Anterior cingulate cortex (tissue), 58 donors: Measurements from ENCODE around the gene THAP9.
"Not testable (repeated sequence)": the region's sequence is repeated elsewhere in the genome, so short reads cannot be mapped to it uniquely, and the experiment has no call there.

ENCODE experiments used
- DNase-seq, 58 donors: peaks; one replicate each; lab custom pipeline; 2025; lab: John Stamatoyannopoulos, UW

Gene THAP9, protein sequence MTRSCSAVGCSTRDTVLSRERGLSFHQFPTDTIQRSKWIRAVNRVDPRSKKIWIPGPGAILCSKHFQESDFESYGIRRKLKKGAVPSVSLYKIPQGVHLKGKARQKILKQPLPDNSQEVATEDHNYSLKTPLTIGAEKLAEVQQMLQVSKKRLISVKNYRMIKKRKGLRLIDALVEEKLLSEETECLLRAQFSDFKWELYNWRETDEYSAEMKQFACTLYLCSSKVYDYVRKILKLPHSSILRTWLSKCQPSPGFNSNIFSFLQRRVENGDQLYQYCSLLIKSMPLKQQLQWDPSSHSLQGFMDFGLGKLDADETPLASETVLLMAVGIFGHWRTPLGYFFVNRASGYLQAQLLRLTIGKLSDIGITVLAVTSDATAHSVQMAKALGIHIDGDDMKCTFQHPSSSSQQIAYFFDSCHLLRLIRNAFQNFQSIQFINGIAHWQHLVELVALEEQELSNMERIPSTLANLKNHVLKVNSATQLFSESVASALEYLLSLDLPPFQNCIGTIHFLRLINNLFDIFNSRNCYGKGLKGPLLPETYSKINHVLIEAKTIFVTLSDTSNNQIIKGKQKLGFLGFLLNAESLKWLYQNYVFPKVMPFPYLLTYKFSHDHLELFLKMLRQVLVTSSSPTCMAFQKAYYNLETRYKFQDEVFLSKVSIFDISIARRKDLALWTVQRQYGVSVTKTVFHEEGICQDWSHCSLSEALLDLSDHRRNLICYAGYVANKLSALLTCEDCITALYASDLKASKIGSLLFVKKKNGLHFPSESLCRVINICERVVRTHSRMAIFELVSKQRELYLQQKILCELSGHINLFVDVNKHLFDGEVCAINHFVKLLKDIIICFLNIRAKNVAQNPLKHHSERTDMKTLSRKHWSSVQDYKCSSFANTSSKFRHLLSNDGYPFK

DNA sequence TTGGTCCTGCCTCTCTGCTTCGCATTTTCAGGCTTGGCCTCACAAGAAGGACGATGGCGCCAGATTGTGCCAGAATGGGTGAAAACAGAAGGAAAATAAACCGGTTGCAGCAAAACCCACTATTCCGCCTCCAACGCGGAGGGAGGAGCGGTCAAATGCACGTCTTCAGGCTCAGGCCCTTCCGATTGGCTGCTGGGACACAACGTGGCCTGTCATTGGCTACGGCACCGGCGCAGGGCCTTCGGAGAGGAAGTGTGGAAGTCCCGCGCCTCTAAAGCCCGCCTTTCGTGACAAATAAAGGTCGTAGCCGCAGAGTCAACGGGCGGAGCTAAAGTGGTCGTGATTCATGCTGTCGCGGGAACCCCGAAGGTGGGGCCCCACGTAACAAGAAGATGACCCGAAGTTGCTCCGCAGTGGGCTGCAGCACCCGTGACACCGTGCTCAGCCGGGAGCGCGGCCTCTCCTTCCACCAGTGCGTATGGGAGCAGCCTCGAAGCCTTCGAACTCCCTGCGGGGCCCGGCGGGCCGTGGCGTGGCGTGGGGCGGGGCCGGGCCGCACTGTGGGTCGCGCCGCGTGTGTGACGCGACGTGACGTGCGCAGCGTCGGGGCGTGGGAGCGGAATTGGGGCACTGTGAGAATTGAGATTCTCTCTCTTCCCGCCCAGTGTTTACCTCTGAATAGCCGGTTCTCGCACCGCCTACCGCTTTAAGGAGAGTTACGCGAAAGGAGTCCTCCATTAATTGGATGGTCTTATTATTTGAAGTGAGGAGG is at the start of gene THAP9:
Gene THAP9 (plus strand): TSS at position 325 of the 772 bp plus-strand sequence. CDS start 68 bp downstream, at position 393.
- peak; percentile 92 to 100 (median 98) for DNase-seq

DNA sequence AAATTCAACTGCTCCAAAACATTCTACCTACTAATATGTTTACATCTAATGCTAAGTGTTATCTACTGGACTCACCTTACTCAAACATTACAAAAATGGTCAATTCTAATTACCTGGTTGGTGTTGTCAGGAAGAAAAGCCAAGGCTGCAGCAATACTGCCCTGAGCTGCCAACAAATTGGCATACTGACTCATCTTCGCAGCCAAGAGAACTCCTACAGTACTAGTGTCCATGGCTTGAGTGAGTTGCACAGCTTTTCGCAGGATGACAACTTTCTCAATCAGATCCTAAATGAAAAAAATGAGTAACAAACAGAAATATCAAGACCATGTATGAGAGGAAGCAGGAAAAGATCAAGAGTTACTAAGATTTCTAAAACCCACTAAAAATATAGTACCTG is 49.2 kb upstream of the THAP9 start:
- DNase-seq: no peak

DNA sequence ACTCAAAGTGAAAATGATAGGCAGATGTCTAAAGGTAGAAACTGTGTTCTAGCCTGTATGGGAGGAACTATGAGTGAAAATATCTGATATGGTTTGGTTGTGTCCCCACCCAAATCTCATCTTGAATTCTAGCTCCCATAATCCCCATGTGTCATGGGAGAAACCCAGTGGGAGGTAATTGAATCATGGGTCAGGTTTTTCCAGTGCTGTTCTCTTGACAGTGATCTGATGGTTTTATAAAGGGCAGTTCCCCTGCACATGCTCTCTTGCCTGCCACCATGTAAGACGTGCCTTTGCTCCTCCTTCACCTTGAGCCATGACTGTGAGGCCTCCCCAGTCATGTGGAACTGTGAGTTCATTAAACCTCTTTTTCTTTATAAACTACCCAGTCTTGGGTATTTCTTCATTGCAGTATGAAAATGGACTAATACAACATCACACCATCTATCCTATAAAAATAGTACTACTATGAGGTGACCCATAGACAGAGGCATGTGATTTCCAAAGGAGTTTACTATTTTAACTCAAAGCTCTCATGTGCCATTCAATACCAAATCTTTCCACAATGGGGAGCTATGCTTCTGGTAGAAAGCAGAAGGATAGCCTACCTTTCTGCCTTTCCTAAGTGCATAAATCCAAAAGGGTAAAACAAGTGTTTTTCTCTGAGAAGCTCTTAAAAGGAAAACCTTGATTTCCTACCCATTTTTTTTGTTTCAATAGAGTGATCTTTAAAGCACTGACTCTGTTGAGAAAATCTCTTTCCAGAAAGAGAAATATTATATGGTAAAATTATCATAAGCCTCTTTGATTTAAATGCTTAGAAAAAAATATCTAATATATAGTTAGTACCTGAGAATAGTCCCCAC is 48.4 kb upstream of the THAP9 start:
- no peak for DNase-seq

DNA sequence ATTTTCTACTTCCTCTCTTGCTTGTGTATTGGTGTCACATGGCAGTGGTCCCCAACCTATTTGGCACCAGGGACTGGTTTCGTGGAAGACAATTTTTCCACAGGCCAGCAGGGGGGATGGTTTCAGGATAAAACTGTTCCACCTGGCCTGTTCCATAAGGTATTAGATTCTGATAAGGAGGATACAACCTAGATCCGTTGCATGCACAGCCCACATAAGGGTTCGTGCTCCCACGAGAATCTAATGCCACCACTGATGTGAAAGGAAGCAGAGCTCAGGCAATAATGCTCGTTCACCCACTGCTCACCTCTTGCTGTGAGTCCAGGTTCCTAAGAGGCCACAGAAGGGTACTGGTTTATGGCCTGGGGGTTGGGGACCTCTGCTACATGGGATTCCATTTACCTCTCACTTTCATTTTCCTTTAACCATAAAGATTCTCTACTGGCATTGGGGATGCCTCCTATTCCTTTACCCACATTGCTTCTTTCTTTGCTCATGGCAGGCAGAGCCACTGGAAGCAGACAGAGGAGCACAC is 47.7 kb upstream of the THAP9 start:
- no peak for DNase-seq

GRCh38 chr4:82860487-82860886 is 40.0 kb upstream of the THAP9 start:
- not testable (repeated sequence) for DNase-seq

- DNase-seq: no peak
Observed at GRCh38 chr4:82861529-82861928, 39.0 kb upstream of the THAP9 start.

GRCh38 chr4:82864336-82864979 is 36.1 kb upstream of the THAP9 start:
- DNase-seq: no peak

DNA sequence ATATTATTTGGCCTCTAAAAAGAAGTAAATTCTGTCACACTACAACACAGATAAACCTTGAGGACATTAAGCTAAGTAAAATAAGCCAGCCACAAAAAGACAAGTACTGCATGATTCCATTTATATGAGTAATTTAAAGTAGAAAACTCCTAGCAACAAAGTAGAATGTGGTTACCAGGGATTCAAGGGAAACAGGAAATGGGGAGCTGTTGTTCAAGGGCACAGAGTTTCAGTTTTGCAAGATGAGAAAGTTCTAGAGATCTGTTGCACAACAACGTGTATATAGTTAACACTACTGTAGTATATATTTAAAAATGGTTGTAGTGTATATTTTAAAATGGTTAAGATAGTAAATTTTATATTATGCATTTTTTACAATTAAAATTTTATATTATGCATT is 34.9 kb upstream of the THAP9 start:
- no peak for DNase-seq

DNA sequence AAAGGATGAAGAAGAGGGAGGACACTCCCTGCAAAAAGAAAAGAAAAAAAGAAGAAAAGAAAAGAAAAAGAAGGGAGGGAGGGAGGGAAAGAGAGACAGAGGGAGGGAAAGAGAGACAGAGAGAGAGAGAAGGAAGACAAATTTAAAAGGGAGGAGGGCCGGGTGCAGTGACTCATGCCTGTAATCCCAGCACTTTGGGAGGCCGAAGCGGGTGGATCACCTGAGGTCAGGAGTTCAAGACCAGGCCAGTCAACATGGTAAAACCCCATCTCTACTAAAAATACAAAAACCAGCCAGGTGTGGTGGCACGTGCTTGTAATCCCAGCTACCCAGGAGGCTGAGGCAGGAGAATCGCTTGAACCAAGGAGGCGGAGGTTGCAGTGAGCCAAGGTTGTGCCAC is 34.5 kb upstream of the THAP9 start:
- DNase-seq: not testable (repeated sequence)

DNA sequence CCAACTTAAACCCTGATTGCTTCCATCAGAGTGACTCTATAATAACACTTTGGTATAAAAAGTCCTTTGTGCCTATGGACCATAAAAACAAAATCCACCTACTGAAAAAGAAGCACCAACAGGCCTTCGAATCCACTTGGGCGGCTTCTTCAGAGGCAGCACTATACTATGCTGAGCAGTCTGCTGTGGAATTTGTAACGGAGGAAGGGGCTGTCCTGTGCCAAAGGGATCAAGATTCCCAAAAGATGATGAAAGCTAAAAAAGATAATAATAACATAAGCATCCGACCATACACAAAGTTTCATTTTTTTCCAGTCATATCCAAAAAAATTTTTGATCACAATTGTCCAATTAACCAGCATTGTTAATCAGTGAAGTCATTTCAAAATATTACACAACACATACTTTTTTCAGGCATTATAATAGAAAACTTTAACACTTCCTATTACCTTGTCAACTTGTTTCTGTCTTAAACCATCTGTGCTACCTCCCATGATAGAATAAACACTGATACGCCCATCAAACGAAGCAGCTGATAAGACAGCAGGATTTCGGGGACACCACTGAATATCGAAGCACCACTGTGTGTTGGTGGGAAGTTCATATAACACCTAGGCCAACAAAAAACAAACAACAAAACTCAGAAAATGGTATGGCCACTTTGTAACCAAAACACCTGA is 33.7 kb upstream of the THAP9 start:
- DNase-seq: no peak

DNA sequence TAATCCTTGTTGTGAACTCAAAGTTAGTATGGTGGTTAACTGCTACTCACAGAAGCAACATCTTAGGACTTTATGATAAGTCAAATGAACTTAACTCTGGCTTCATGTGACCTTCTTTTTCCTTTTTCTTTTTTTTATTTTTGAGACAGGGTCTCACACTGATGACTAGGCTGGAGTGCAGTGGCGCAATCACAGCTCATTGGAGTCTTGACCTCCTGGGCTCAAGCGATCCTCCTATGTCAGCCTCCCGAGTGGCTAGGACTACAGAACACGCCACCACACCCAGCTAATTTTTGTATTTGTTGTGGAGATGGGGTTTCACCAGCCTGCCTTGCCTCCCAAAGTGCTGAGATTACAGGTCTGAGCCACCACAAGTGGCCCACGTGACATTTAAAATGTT is 32.0 kb upstream of the THAP9 start:
- DNase-seq: no peak

- no peak for DNase-seq
Observed at GRCh38 chr4:82885410-82885809, 15.1 kb upstream of the THAP9 start.

- DNase-seq: no peak
Observed at GRCh38 chr4:82886147-82886942, 14.2 kb upstream of the THAP9 start.

- no peak for DNase-seq
Observed at GRCh38 chr4:82889287-82889686, 11.2 kb upstream of the THAP9 start.

- no peak for DNase-seq
Observed at GRCh38 chr4:82890528-82890900, 10.0 kb upstream of the THAP9 start.

DNA sequence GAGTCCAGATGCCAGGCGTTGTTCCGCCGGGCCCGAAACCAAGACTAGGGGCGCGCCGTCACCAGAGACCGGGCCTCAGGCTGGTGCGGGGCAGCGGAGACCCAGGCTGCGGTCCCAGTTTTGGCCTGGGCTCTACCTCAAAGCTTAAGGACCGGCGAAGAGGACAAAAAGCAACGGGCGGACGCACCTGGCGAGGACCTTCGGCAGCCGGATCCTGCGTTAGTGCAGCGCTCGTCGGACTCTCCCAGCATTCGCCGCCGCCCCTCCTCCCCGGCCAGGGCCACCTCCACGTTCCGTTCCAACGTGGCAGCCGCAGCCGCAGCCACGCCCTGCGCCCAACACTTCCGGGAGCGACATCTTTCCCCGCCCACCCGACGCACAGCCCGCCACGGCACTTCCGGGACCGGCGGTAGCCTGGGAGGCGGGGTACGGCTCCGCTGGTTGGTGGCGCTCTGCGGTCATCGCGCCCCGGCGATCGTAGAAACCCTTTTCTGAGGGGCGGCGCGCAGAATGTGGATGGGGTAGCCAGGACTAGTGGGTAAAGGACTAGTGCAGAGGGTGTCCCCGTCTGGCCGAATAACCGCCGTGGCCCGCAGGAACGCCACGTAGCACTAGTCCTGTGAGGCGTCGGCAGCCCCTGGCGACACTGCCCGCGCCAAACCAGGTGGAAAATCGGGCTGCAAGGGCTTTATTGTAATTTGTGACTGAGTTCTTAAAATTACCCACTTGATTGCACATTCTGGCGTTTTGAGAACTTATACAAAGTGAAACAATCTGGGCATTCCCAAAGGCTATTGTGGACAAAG is 9.4 kb upstream of the THAP9 start, which contains the start of gene SEC31A:
Gene SEC31A (minus strand): TSS at position 253 of the 806 bp plus-strand sequence. CDS start 9,217 bp downstream, outside the sequence.
- peak; percentile 66 to 97 (median 91) for DNase-seq
